HepG2 (cell line): ENCODE data around the gene IPO8. TPM values are rescaled to one million over a fixed set of nuclear protein-coding genes. Genes with fewer than 3 reads are reported as not detected.

Source experiments
- MXD1 ChIP-seq: sonication (generic); formaldehyde crosslinking; IDR thresholded peaks from 2 replicates; pipeline ENCODE4 v1.4.0; 2020; ENCODE audit warnings: mild to moderate bottlenecking, missing genetic modification reagents
- MYNN ChIP-seq: sonication (generic); formaldehyde crosslinking; IDR thresholded peaks from 2 replicates; pipeline ENCODE4 v1.4.0; 2020; ENCODE audit warnings: mild to moderate bottlenecking, low read depth, missing genetic modification reagents
- NPAS2 ChIP-seq: sonication (generic); formaldehyde crosslinking; IDR thresholded peaks from 2 replicates; pipeline ENCODE4 v1.8.0; 2022; ENCODE audit warnings: mild to moderate bottlenecking, missing genetic modification reagents, borderline replicate concordance
- PATZ1 ChIP-seq: sonication (generic); formaldehyde crosslinking; IDR thresholded peaks from 2 replicates; pipeline ENCODE4 v1.4.0; 2020; ENCODE audit warnings: missing genetic modification reagents
- PCBP2 ChIP-seq: fragments of 200-400 bp; formaldehyde crosslinking; optimal IDR thresholded peaks from 2 replicates; pipeline ENCODE3; 2018; ENCODE audit warnings: low read length, low read depth; ENCODE audit not compliant: poor library complexity, severe bottlenecking
- RFXAP ChIP-seq: sonication (generic); formaldehyde crosslinking; IDR thresholded peaks from 2 replicates; pipeline ENCODE4 v1.4.0; 2020; ENCODE audit warnings: missing genetic modification reagents, borderline replicate concordance
- RNF219 ChIP-seq: sonication (generic); formaldehyde crosslinking; IDR thresholded peaks from 2 replicates; pipeline ENCODE4 v1.5.0; 2020; ENCODE audit warnings: mild to moderate bottlenecking, missing genetic modification reagents
- SOX5 ChIP-seq: IDR thresholded peaks from 2 replicates; pipeline ENCODE4 v1.6.1; 2016; ENCODE audit warnings: borderline replicate concordance
- TGIF2 ChIP-seq: IDR thresholded peaks from 2 replicates; pipeline ENCODE4 v1.6.1; 2016; ENCODE audit warnings: control low read depth, missing compliant biosample characterization
- ZMAT3 ChIP-seq: sonication (generic); formaldehyde crosslinking; conservative IDR thresholded peaks from 2 replicates; pipeline ENCODE4 v1.7.0; 2021; ENCODE audit warnings: missing genetic modification reagents
- ZNF18 ChIP-seq: sonication (generic); formaldehyde crosslinking; IDR thresholded peaks from 2 replicates; pipeline ENCODE4 v1.8.0; 2022; ENCODE audit warnings: mild to moderate bottlenecking, missing genetic modification reagents; ENCODE audit not compliant: insufficient replicate concordance
- ZNF20 ChIP-seq: sonication (generic); formaldehyde crosslinking; IDR thresholded peaks from 2 replicates; pipeline ENCODE4 v1.4.0; 2020; ENCODE audit warnings: mild to moderate bottlenecking, moderate library complexity, missing genetic modification reagents
- ZNF264 ChIP-seq: sonication (generic); formaldehyde crosslinking; IDR thresholded peaks from 2 replicates; pipeline ENCODE4 v1.4.0; 2020; ENCODE audit warnings: missing genetic modification reagents
- ZNF484 ChIP-seq: sonication (generic); formaldehyde crosslinking; IDR thresholded peaks from 2 replicates; pipeline ENCODE4 v1.5.1; 2020; ENCODE audit warnings: mild to moderate bottlenecking, low read depth, missing genetic modification reagents, borderline replicate concordance
- ZNF607 ChIP-seq: sonication (generic); formaldehyde crosslinking; IDR thresholded peaks from 2 replicates; pipeline ENCODE4 v1.5.1; 2020; ENCODE audit warnings: missing genetic modification reagents, mild to moderate bottlenecking, borderline replicate concordance
- ZNF670 ChIP-seq: sonication (generic); formaldehyde crosslinking; IDR thresholded peaks from 2 replicates; pipeline ENCODE4 v1.8.0; 2022; ENCODE audit warnings: mild to moderate bottlenecking, missing genetic modification reagents, borderline replicate concordance
- ZNF674 ChIP-seq: sonication (generic); formaldehyde crosslinking; IDR thresholded peaks from 2 replicates; pipeline ENCODE4 v1.5.0; 2020; ENCODE audit warnings: low read depth, mild to moderate bottlenecking, missing genetic modification reagents
- polyA plus RNA-seq, 8 experiments: library from polyadenylated mRNA; depleted of rRNA in 3 of 8; stranded (reverse) in 7 of 8; unstranded in 1 of 8; fragments of >200 nt; fragmentation: Illumina TruSeq in 4 of 8; extraction: Trizol in 4 of 8; gene quantifications; 2 replicates each; pipeline versions ENCODE4 v1.2.1 to v1.2.3, GENCODE V29; 2011 to 2016; ENCODE audit warnings: low read depth in 4 of 8, missing spikeins in 1 of 8, mixed read lengths in 1 of 8; ENCODE audit not compliant: insufficient read depth in 1 of 8
- total RNA-seq, 5 experiments: library from RNA; depleted of rRNA; stranded (reverse); fragments of >200 nt; fragmentation: Illumina TruSeq; extraction: Trizol; gene quantifications; 2 replicates each; pipeline ENCODE4 v1.2.3, GENCODE V29; 2016; ENCODE audit warnings: low read depth in 1 of 5

IPO8 gene
- total and polyA plus RNA-seq, 2 of the 13 experiments (the other 11 are each of a cell fraction or from before 2014, with no cell fraction given): 6.3 to 21.8 TPM

GRCh38 chr12:30732954-30733637 is 37.4 kb upstream of the IPO8 start (continued):
- no peak for TF ChIP-seq MXD1 (CRISPR knock-in tag)
- no peak for TF ChIP-seq ZMAT3 (CRISPR knock-in tag)
- TF ChIP-seq ZNF674: no peak
- peak; percentile 26; the same call in 1 of the 2 replicates for TF ChIP-seq SOX5
- no peak for TF ChIP-seq RNF219
- TF ChIP-seq ZNF670: no peak
- no peak for TF ChIP-seq TGIF2 (CRISPR knock-in tag)
- TF ChIP-seq ZNF18 (CRISPR knock-in tag): peak; percentile 32
- TF ChIP-seq NPAS2: no peak
- TF ChIP-seq MYNN (CRISPR knock-in tag): no peak
- no peak for TF ChIP-seq ZNF607 (CRISPR knock-in tag)
- no peak for TF ChIP-seq PCBP2
- TF ChIP-seq PATZ1 (CRISPR knock-in tag): no peak
- no peak for TF ChIP-seq ZNF264 (CRISPR knock-in tag)
- no peak for TF ChIP-seq ZNF484
- TF ChIP-seq ZNF20 (CRISPR knock-in tag): no peak
- TF ChIP-seq RFXAP (CRISPR knock-in tag): no peak
